H1 (cell line): ENCODE measurements around the gene SMU1. TPM values are rescaled to one million over a fixed set of nuclear protein-coding genes. Genes with fewer than 3 reads are reported as not detected.

Experiments used
- CTCF ChIA-PET: fragments of 300-600 bp; sonication (Branson Sonifier 250); formaldehyde crosslinking; loops from one replicate; lab custom pipeline; 2021; ENCODE audit not compliant: partially characterized antibody; lab: Charles Lee
- POLR2A ChIA-PET: fragments of 300-600 bp; sonication (Branson Sonifier 250); formaldehyde crosslinking; loops from one replicate; lab custom pipeline; 2021; ENCODE audit warnings: inconsistent platforms; ENCODE audit not compliant: partially characterized antibody; lab: Charles Lee
- DNase-seq, 2 experiments: peaks; one replicate each; pipeline versions ENCODE4 v3.0.0 to v3.0.0-alpha.2; 2010 to 2022; ENCODE audit warnings: low spot score in 2 of 2, low read depth in 1 of 2, mixed read lengths in 1 of 2
- FAIRE-seq: peaks from 2 replicates; lab custom pipeline; 2011; peaks lifted over from hg19 to GRCh38; lab: Jason Lieb, UNC
- H2AFZ ChIP-seq: 2 replicates; pipeline ENCODE4 v1.8.1; 2012; ENCODE audit warnings: low read length, inconsistent platforms
- H2AK5ac ChIP-seq: 2 replicates; pipeline ENCODE4 v1.6.1; 2013; ENCODE audit warnings: low read depth, low read length
- H2BK120ac ChIP-seq: replicated peaks from 2 replicates; pipeline ENCODE3; 2013; ENCODE audit warnings: low read depth, low read length, inconsistent platforms
- H2BK12ac ChIP-seq: 2 replicates; pipeline ENCODE4 v1.6.1; 2013; ENCODE audit warnings: low read depth, low read length
- H2BK15ac ChIP-seq: 2 replicates; pipeline ENCODE4 v1.6.1; 2013; ENCODE audit warnings: low read length
- H2BK20ac ChIP-seq: 2 replicates; pipeline ENCODE4 v1.6.1; 2013; ENCODE audit warnings: low read length
- H2BK5ac ChIP-seq: 2 replicates; pipeline ENCODE4 v1.6.1; 2013; ENCODE audit warnings: low read depth, low read length
- H3K14ac ChIP-seq: 2 replicates; pipeline ENCODE4 v1.6.1; 2013; ENCODE audit warnings: inconsistent platforms; ENCODE audit not compliant: insufficient read length
- H3K18ac ChIP-seq: 2 replicates; pipeline ENCODE4 v1.6.1; 2013; ENCODE audit warnings: low read length; ENCODE audit errors: extremely low read depth
- H3K23ac ChIP-seq: 2 replicates; pipeline ENCODE4 v1.6.1; 2013; ENCODE audit warnings: inconsistent platforms; ENCODE audit not compliant: insufficient read length
- H3K23me2 ChIP-seq: 2 replicates; pipeline ENCODE4 v1.6.1; 2013; ENCODE audit warnings: low read depth, low read length
- H3K27ac ChIP-seq: 2 replicates; pipeline ENCODE4 v1.6.1; 2011; ENCODE audit warnings: low read depth, low read length, inconsistent platforms
- H3K27me3 ChIP-seq, 4 experiments: replicated peaks in 1 of 4; 1 replicate in 1 of 4; 2 replicates in 3 of 4; pipeline versions ENCODE4 v1.6.1 to v1.8.1; 2011 to 2013; ENCODE audit warnings: low read length in 3 of 4, mild to moderate bottlenecking in 3 of 4, inconsistent platforms in 2 of 4, mixed read lengths in 2 of 4, moderate library complexity in 1 of 4; ENCODE audit not compliant: control insufficient read depth in 3 of 4, insufficient read depth in 3 of 4; ENCODE audit errors: extremely low read depth in 1 of 4
- H3K36me3 ChIP-seq, 4 experiments: 2 replicates each; pipeline versions ENCODE4 v1.6.1 to v1.8.1; 2011 to 2013; ENCODE audit warnings: mild to moderate bottlenecking in 4 of 4, low read length in 3 of 4, moderate library complexity in 2 of 4, control low read depth in 1 of 4, inconsistent platforms in 1 of 4; ENCODE audit not compliant: insufficient read depth in 4 of 4, control insufficient read depth in 2 of 4
- H3K4ac ChIP-seq: replicated peaks from 2 replicates; pipeline ENCODE3; 2013; ENCODE audit warnings: low read length, low read depth, mixed read lengths, inconsistent platforms; ENCODE audit not compliant: insufficient read length
- H3K4me1 ChIP-seq, 4 experiments: replicated peaks in 1 of 4; 1 replicate in 1 of 4; 2 replicates in 3 of 4; pipeline versions ENCODE4 v1.6.1 to v1.8.1; 2011 to 2013; ENCODE audit warnings: low read length in 3 of 4, inconsistent platforms in 2 of 4, mixed read lengths in 1 of 4; ENCODE audit not compliant: insufficient read depth in 4 of 4, control insufficient read depth in 3 of 4
- H3K4me2 ChIP-seq, 2 experiments: 2 replicates each; pipeline versions ENCODE4 v1.6.1 to v1.8.1; 2011 to 2013; ENCODE audit warnings: low read depth in 2 of 2, low read length in 2 of 2, control low read depth in 1 of 2, inconsistent platforms in 1 of 2, mild to moderate bottlenecking in 1 of 2; ENCODE audit not compliant: insufficient read depth in 1 of 2
- H3K4me3 ChIP-seq, 4 experiments: fragments of 200-600, 300-600 bp in 1 of 4; sonication (generic), shearing (Covaris generic), sonication (Bioruptor Twin) in 1 of 4; 2 replicates each; pipeline versions ENCODE4 v1.5.1 to v1.8.1; 2011 to 2016; ENCODE audit warnings: low read length in 4 of 4, low read depth in 3 of 4, control low read depth in 2 of 4, inconsistent platforms in 2 of 4, mild to moderate bottlenecking in 2 of 4, mixed read lengths in 1 of 4, moderate library complexity in 1 of 4; ENCODE audit not compliant: insufficient read depth in 2 of 4; ENCODE audit errors: extremely low read depth in 1 of 4
- H3K56ac ChIP-seq: replicated peaks from 2 replicates; pipeline ENCODE3; 2013; ENCODE audit warnings: low read depth, mild to moderate bottlenecking, mixed read lengths, low read length, inconsistent platforms; ENCODE audit not compliant: insufficient read length
- H3K79me1 ChIP-seq: 2 replicates; pipeline ENCODE4 v1.6.1; 2013; ENCODE audit warnings: low read depth, low read length, control low read depth
- H3K79me2 ChIP-seq, 2 experiments: 2 replicates each; pipeline versions ENCODE4 v1.6.1 to v1.8.1; 2012 to 2013; ENCODE audit warnings: low read length in 2 of 2, mild to moderate bottlenecking in 2 of 2, inconsistent platforms in 1 of 2; ENCODE audit not compliant: insufficient read depth in 2 of 2, control insufficient read depth in 1 of 2
- H3K9ac ChIP-seq, 4 experiments: replicated peaks in 1 of 4; 1 replicate in 1 of 4; 2 replicates in 3 of 4; pipeline versions ENCODE4 v1.6.1 to v1.8.1; 2011 to 2013; ENCODE audit warnings: low read depth in 3 of 4, low read length in 3 of 4, control low read depth in 2 of 4, mild to moderate bottlenecking in 2 of 4, moderate library complexity in 2 of 4, inconsistent platforms in 1 of 4; ENCODE audit errors: extremely low read depth in 1 of 4
- H3K9me3 ChIP-seq, 2 experiments: 2 replicates each; pipeline versions ENCODE4 v1.6.1 to v1.8.1; 2012 to 2013; ENCODE audit warnings: mild to moderate bottlenecking in 2 of 2, moderate library complexity in 2 of 2, control low read depth in 1 of 2, inconsistent platforms in 1 of 2, low read depth in 1 of 2, low read length in 1 of 2, mixed read lengths in 1 of 2; ENCODE audit not compliant: insufficient read depth in 2 of 2
- H4K20me1 ChIP-seq, 2 experiments: replicated peaks in 1 of 2; 2 replicates each; pipeline versions ENCODE3 to v1.8.1; 2011 to 2013; ENCODE audit warnings: inconsistent platforms in 2 of 2, low read length in 2 of 2, mild to moderate bottlenecking in 1 of 2; ENCODE audit not compliant: insufficient read depth in 2 of 2, control insufficient read depth in 1 of 2
- H4K5ac ChIP-seq: 2 replicates; pipeline ENCODE4 v1.6.1; 2013; ENCODE audit warnings: low read length, low read depth, mixed read lengths, inconsistent platforms; ENCODE audit not compliant: insufficient read length
- H4K8ac ChIP-seq: 2 replicates; pipeline ENCODE4 v1.8.0; 2013; ENCODE audit warnings: mild to moderate bottlenecking, moderate library complexity, low read length, inconsistent platforms; ENCODE audit not compliant: insufficient read depth; ENCODE audit errors: extremely low read depth
- H4K91ac ChIP-seq: replicated peaks from 2 replicates; pipeline ENCODE3; 2013; ENCODE audit warnings: low read length, mixed read lengths, inconsistent platforms; ENCODE audit not compliant: insufficient read length
- CBX8 ChIP-seq: fragments of 300-800, 300-1000 bp; sonication (generic); IDR thresholded peaks from 2 replicates; pipeline ENCODE4 v1.7.1; 2016; ENCODE audit warnings: low read depth, low read length, borderline replicate concordance
- CHD1 ChIP-seq: IDR thresholded peaks from 2 replicates; pipeline ENCODE4 v1.6.1; 2012; ENCODE audit warnings: low read depth, low read length, improper control_type of control experiment
- CREB1 ChIP-seq: IDR thresholded peaks from 2 replicates; pipeline ENCODE4 v1.6.1; 2012; ENCODE audit warnings: inconsistent platforms
- CTBP2 ChIP-seq: IDR thresholded peaks from 2 replicates; pipeline ENCODE4 v1.7.0; 2011; ENCODE audit warnings: borderline replicate concordance, mild to moderate bottlenecking, moderate library complexity, mixed read lengths, low read length; ENCODE audit not compliant: insufficient read depth, insufficient read length
- HDAC6 ChIP-seq: IDR thresholded peaks from one replicate; pipeline ENCODE4 v1.7.1; 2012; ENCODE audit warnings: low read depth, mild to moderate bottlenecking, inconsistent platforms, low read length, moderate library complexity
- JUND ChIP-seq: IDR thresholded peaks from 2 replicates; pipeline ENCODE4 v1.6.1; 2011; ENCODE audit warnings: mild to moderate bottlenecking, improper control_type of control experiment, low read length
- MAFK ChIP-seq: IDR thresholded peaks from 2 replicates; pipeline ENCODE4 v1.6.1; 2012; ENCODE audit warnings: low read depth, mild to moderate bottlenecking, improper control_type of control experiment, low read length
- POU5F1 ChIP-seq: IDR thresholded peaks from 2 replicates; pipeline ENCODE4 v1.6.1; 2011; ENCODE audit warnings: low read depth, mild to moderate bottlenecking, low read length, moderate library complexity
- RAD21 ChIP-seq, 2 experiments: IDR thresholded peaks in 1 of 2; conservative IDR thresholded peaks in 1 of 2; 2 replicates each; pipeline ENCODE4 v1.6.1; 2011; ENCODE audit warnings: low read depth in 2 of 2, low read length in 2 of 2, improper control_type of control experiment in 1 of 2, inconsistent platforms in 1 of 2, mild to moderate bottlenecking in 1 of 2, moderate library complexity in 1 of 2
- RFX5 ChIP-seq: IDR thresholded peaks from 2 replicates; pipeline ENCODE4 v1.6.1; 2011; ENCODE audit warnings: low read depth, low read length, improper control_type of control experiment, borderline replicate concordance
- SP2 ChIP-seq: IDR thresholded peaks from 2 replicates; pipeline ENCODE4 v1.6.1; 2012; ENCODE audit warnings: mild to moderate bottlenecking, low read length, inconsistent platforms
- TAF1 ChIP-seq: IDR thresholded peaks from 2 replicates; pipeline ENCODE4 v1.6.1; 2011; ENCODE audit warnings: mild to moderate bottlenecking, low read depth, low read length
- TBP ChIP-seq: IDR thresholded peaks from 2 replicates; pipeline ENCODE4 v1.6.1; 2011; ENCODE audit warnings: low read depth, low read length, improper control_type of control experiment
- ZNF274 ChIP-seq: IDR thresholded peaks from 2 replicates; pipeline ENCODE4 v1.7.0; 2012; ENCODE audit warnings: low read length, borderline replicate concordance; ENCODE audit errors: extremely low read depth
- WGBS, 2 experiments: shearing (Covaris generic) in 1 of 2; methylation state at CpG; one replicate each; pipeline versions ENCODE4 v1.1.6 to v1.1.7; 2013 to 2015; ENCODE audit warnings: low lambda C conversion rate in 2 of 2, mixed read lengths in 2 of 2, inconsistent platforms in 1 of 2, low coverage in 1 of 2, missing lambda C conversion rate in 1 of 2; ENCODE audit not compliant: insufficient replicate concordance in 2 of 2, insufficient coverage in 1 of 2, insufficient read length in 1 of 2; ENCODE audit errors: extremely low coverage in 1 of 2, missing lambda C conversion rate in 1 of 2; 5-methylcytosine and 5-hydroxymethylcytosine counted together
- polyA plus RNA-seq, 7 experiments: library from polyadenylated mRNA; depleted of rRNA in 3 of 7; stranded (reverse) in 5 of 7; unstranded in 2 of 7; fragments of >200 nt in 5 of 7; fragments of 200-250 nt in 2 of 7; gene quantifications; 1 replicate in 5 of 7; 2 replicates in 1 of 7; 4 replicates in 1 of 7; pipeline versions ENCODE4 v1.2.1 to v1.2.3, GENCODE V29; 2011 to 2013; ENCODE audit warnings: missing spikeins in 2 of 7, mixed read lengths in 2 of 7
- total RNA-seq: library from RNA; stranded (reverse); fragmentation: NEBNext Ultra II Directional; extraction: Animal tissue kit (Norgen Biotek cat#: 25700); gene quantifications from 2 replicates; pipeline ENCODE4 v1.2.1, GENCODE V29; 2021
- TF ChIP-seq, protein P1 (sequence below): IDR thresholded peaks from 2 replicates; pipeline ENCODE4 v1.6.1; 2011; ENCODE audit warnings: low read depth, mild to moderate bottlenecking, low read length; ENCODE audit not compliant: insufficient read depth

SMU1 gene
- total and polyA plus RNA-seq, 2 of the 8 experiments (the other 6 are each of a cell fraction or from before 2014, with no cell fraction given) = 8.4 to 26.0 TPM

DNA sequence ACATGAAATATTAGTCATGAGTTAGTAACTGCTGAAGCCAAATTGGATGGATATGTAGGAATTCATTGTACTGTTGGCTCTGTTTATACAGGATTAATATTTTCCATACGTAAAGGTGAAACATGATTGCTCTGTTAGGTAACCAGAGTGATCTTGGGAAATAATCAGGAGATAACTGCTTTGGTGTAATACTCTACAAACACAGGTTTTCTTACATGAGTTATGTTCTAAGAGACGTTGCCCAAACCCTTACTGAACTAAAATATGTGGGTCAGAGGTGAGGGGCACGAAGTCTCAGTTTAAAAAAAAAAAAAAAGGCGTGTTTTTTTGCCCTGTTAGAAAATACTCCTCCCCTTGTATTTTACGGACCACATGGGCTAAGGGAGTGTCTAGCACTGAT is 43.6 kb downstream of the SMU1 start:
- Histone ChIP-seq H3K4ac (no peak overlapping the region), H3K79me1 (no peaks in the 10 kb centered on the region), H3K18ac (no peak overlapping the region), H3K79me2 (peaks cover 6 to 58% of the 10 kb centered on the region in 2 experiments), H2BK5ac (no peak overlapping the region), H3K4me3 (no peak overlapping the region), H2BK15ac (no peak overlapping the region), H4K91ac (no peak overlapping the region), H2BK12ac (no peak overlapping the region), H3K14ac (no peak overlapping the region), H3K9ac (no peak overlapping the region), H3K23me2 (no peaks in the 10 kb centered on the region), H2AK5ac (no peak overlapping the region), H3K27ac (no peak overlapping the region), H3K23ac (no peak overlapping the region), H3K4me1 (no peaks in the 10 kb centered on the region), H3K27me3 (no peaks in the 10 kb centered on the region), H3K4me2 (no peak overlapping the region), H3K9me3 (no peaks in the 10 kb centered on the region), H4K8ac (no peak overlapping the region), H2BK20ac (no peak overlapping the region), H3K36me3 (peaks cover 45 to 100% (median 89%) of the 10 kb centered on the region in 4 experiments), H4K5ac (no peak overlapping the region), H4K20me1 (peaks cover 12 to 18% of the 10 kb centered on the region in 2 experiments), H2BK120ac (no peak overlapping the region), H2AFZ (no peak overlapping the region), H3K56ac (no peak overlapping the region)
- ChIA-PET CTCF (no interaction called here), POLR2A (interaction anchor here (3.0 kb wide), 1 partner anchor 11 kb away, joined by 14 read pairs; no protein-coding TSS in a partner anchor)
- 92% methylated on average over 5 of the region's 5 CpGs; no CpG with 5 or more reads in 1 of the 2 experiments for WGBS, 2 experiments
- DNase-seq = no peak
- no peak for FAIRE-seq
- no peak for TF ChIP-seq TAF1
- no peak for TF ChIP-seq RAD21 (IDR thresholded peaks at IDR 0.05 in 1 of 2, conservative IDR thresholded peaks at IDR 0.05 in 1 of 2; ENCODE audit: low read depth in 2 of 2, low read length in 2 of 2)
- TF ChIP-seq CREB1 = no peak
- TF ChIP-seq RFX5 = no peak
- TF ChIP-seq CHD1 = no peak
- no peak for TF ChIP-seq HDAC6
- TF ChIP-seq ZNF274 = no peak
- TF ChIP-seq MAFK = no peak
- no peak for TF ChIP-seq TBP
- no peak for TF ChIP-seq JUND
- no peak for TF ChIP-seq CBX8
- no peak for TF ChIP-seq POU5F1
- no peak for TF ChIP-seq SP2
- TF ChIP-seq, protein P1, sequence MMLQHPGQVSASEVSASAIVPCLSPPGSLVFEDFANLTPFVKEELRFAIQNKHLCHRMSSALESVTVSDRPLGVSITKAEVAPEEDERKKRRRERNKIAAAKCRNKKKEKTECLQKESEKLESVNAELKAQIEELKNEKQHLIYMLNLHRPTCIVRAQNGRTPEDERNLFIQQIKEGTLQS = no peak
- no peak for TF ChIP-seq CTBP2
